Measurements from ENCODE around the gene PTPN12.

- TF ChIP-seq CTCF (IDR thresholded peaks at IDR 0.05; ENCODE audit: low read depth, low read length) (no peak), POLR2A (IDR thresholded peaks at IDR 0.05; ENCODE audit: extremely low read depth, insufficient read length) (no peak), MYC (IDR thresholded peaks at IDR 0.05; ENCODE audit: low read depth, low read length) (no peak), MAX (IDR thresholded peaks at IDR 0.05; ENCODE audit: low read depth, low read length) (no peak)
These were observed 142.5 kb downstream of the PTPN12 start for GRCh38 chr7:77679608-77680007.

Measured in NB4 (cell line).